SK-N-SH treated with all-trans-retinoic acid at 6 μM for 48 hours (cell line): ENCODE measurements around the gene KIF6.

Experiments used
- ATAC-seq: fragments of 200-7000 bp; cut with Tn5 transposase; 3 replicates; pipeline ENCODE4 v1.9.1; 2020; ENCODE audit warnings: mild to moderate bottlenecking, moderate library complexity
- ARNTL ChIP-seq: fragments of 450-650 bp; formaldehyde crosslinking; IDR thresholded peaks from 2 replicates; pipeline ENCODE4 v1.5.0; 2020; ENCODE audit warnings: low read depth, mild to moderate bottlenecking, moderate library complexity, borderline replicate concordance
- BACH2 ChIP-seq: fragments of 250-450 bp; sonication (Bioruptor Pico); IDR thresholded peaks from 2 replicates; pipeline ENCODE4 v1.9.0; 2021; ENCODE audit warnings: mild to moderate bottlenecking, borderline replicate concordance
- ESRRG ChIP-seq: fragments of 250-450 bp; sonication (Bioruptor Pico); IDR thresholded peaks from 2 replicates; pipeline ENCODE4 v1.6.1; 2021; ENCODE audit warnings: mild to moderate bottlenecking
- GLIS3 ChIP-seq: fragments of 250-450 bp; sonication (Bioruptor Pico); IDR thresholded peaks from 2 replicates; pipeline ENCODE4 v1.5.0; 2020; ENCODE audit warnings: mild to moderate bottlenecking, moderate library complexity
- ISL1 ChIP-seq: fragments of 250-450 bp; sonication (Bioruptor Pico); IDR thresholded peaks from 2 replicates; pipeline ENCODE4 v2.1.2; 2022; ENCODE audit warnings: mild to moderate bottlenecking, moderate library complexity
- OSR1 ChIP-seq: fragments of 250-450 bp; sonication (Bioruptor Pico); IDR thresholded peaks from 2 replicates; pipeline ENCODE4 v1.8.0; 2022; ENCODE audit warnings: moderate library complexity, mild to moderate bottlenecking, inconsistent platforms
- PPARA ChIP-seq: fragments of 250-450 bp; sonication (Bioruptor Pico); IDR thresholded peaks from 2 replicates; pipeline ENCODE4 v1.5.0; 2020; ENCODE audit warnings: mild to moderate bottlenecking, borderline replicate concordance
- RARB ChIP-seq: fragments of 250-450 bp; sonication (Bioruptor Pico); IDR thresholded peaks from 2 replicates; pipeline ENCODE4 v1.8.0; 2021; ENCODE audit warnings: mild to moderate bottlenecking, moderate library complexity
- SNAI2 ChIP-seq: fragments of 250-450 bp; sonication (Bioruptor Pico); IDR thresholded peaks from 2 replicates; pipeline ENCODE4 v1.5.0; 2020; ENCODE audit warnings: mild to moderate bottlenecking, moderate library complexity
- TCF4 ChIP-seq: fragments of 250-450 bp; sonication (Bioruptor Pico); IDR thresholded peaks from 2 replicates; pipeline ENCODE4 v1.8.0; 2021; ENCODE audit warnings: mild to moderate bottlenecking, moderate library complexity, borderline replicate concordance
- TOX ChIP-seq: fragments of 250-450 bp; sonication (Bioruptor Pico); IDR thresholded peaks from 2 replicates; pipeline ENCODE4 v1.8.0; 2021; ENCODE audit warnings: mild to moderate bottlenecking, moderate library complexity, borderline replicate concordance
- ZFP3 ChIP-seq: fragments of 250-450 bp; sonication (Bioruptor Pico); IDR thresholded peaks from 2 replicates; pipeline ENCODE4 v1.5.0; 2020; ENCODE audit warnings: mild to moderate bottlenecking, moderate library complexity
- ZNF565 ChIP-seq: fragments of 450-650 bp; formaldehyde crosslinking; conservative IDR thresholded peaks from 2 replicates; pipeline ENCODE4 v1.5.0; 2020; ENCODE audit warnings: low read depth, mild to moderate bottlenecking, moderate library complexity
- ZNF70 ChIP-seq: fragments of 450-650 bp; formaldehyde crosslinking; IDR thresholded peaks from 2 replicates; pipeline ENCODE4 v1.5.0; 2020; ENCODE audit warnings: mild to moderate bottlenecking, moderate library complexity
- ZNF8 ChIP-seq: fragments of 450-650 bp; formaldehyde crosslinking; IDR thresholded peaks from 2 replicates; pipeline ENCODE4 v1.5.0; 2020; ENCODE audit warnings: mild to moderate bottlenecking, moderate library complexity
- TF ChIP-seq, protein P1 (sequence below): fragments of 250-450 bp; sonication (Bioruptor Pico); IDR thresholded peaks from 2 replicates; pipeline ENCODE4 v1.8.0; 2021; ENCODE audit warnings: low read depth, mild to moderate bottlenecking, moderate library complexity, borderline replicate concordance
- TF ChIP-seq, protein P2 (sequence below): fragments of 250-450 bp; sonication (Bioruptor Pico); IDR thresholded peaks from 2 replicates; pipeline ENCODE4 v1.5.1; 2020; ENCODE audit warnings: low read depth, mild to moderate bottlenecking, moderate library complexity
- TF ChIP-seq, protein P3 (sequence below): fragments of 250-450 bp; sonication (Bioruptor Pico); IDR thresholded peaks from 2 replicates; pipeline ENCODE4 v1.5.0; 2020; ENCODE audit warnings: mild to moderate bottlenecking, moderate library complexity
- TF ChIP-seq, protein P4 (sequence below): fragments of 250-450 bp; sonication (Bioruptor Pico); IDR thresholded peaks from 2 replicates; pipeline ENCODE4 v1.8.0; 2020; ENCODE audit warnings: mild to moderate bottlenecking, moderate library complexity, borderline replicate concordance

Gene KIF6

DNA sequence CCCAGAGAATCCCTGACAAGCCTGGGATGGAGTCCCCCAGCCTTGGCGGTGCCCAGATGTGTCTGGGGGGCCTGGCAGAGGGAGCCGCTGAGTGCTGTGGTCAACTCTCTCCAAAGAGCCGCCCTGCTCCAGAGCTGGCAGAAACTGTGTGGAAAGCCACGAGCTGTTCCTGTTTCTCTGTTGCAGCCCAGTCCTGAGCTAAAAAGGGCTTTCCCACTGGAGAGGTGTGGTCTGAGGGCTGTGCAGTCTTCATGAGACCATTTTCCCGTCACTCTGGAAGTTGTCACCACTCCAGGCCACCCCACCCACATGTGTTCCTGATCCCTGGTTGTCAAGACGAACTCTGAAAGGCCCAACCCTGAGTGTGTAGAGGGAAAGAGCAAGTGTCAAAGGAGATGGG is 303.0 kb downstream of the KIF6 start:
- ATAC-seq: no peak
- TF ChIP-seq OSR1 (CRISPR knock-in tag): no peak
- TF ChIP-seq, protein P1, sequence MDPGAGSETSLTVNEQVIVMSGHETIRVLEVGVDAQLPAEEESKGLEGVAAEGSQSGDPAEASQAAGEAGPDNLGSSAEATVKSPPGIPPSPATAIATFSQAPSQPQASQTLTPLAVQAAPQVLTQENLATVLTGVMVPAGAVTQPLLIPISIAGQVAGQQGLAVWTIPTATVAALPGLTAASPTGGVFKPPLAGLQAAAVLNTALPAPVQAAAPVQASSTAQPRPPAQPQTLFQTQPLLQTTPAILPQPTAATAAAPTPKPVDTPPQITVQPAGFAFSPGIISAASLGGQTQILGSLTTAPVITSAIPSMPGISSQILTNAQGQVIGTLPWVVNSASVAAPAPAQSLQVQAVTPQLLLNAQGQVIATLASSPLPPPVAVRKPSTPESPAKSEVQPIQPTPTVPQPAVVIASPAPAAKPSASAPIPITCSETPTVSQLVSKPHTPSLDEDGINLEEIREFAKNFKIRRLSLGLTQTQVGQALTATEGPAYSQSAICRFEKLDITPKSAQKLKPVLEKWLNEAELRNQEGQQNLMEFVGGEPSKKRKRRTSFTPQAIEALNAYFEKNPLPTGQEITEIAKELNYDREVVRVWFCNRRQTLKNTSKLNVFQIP (CRISPR knock-in tag): no peak
- TF ChIP-seq, protein P2, sequence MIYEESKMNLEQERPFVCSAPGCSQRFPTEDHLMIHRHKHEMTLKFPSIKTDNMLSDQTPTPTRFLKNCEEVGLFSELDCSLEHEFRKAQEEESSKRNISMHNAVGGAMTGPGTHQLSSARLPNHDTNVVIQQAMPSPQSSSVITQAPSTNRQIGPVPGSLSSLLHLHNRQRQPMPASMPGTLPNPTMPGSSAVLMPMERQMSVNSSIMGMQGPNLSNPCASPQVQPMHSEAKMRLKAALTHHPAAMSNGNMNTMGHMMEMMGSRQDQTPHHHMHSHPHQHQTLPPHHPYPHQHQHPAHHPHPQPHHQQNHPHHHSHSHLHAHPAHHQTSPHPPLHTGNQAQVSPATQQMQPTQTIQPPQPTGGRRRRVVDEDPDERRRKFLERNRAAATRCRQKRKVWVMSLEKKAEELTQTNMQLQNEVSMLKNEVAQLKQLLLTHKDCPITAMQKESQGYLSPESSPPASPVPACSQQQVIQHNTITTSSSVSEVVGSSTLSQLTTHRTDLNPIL (CRISPR knock-in tag): no peak

DNA sequence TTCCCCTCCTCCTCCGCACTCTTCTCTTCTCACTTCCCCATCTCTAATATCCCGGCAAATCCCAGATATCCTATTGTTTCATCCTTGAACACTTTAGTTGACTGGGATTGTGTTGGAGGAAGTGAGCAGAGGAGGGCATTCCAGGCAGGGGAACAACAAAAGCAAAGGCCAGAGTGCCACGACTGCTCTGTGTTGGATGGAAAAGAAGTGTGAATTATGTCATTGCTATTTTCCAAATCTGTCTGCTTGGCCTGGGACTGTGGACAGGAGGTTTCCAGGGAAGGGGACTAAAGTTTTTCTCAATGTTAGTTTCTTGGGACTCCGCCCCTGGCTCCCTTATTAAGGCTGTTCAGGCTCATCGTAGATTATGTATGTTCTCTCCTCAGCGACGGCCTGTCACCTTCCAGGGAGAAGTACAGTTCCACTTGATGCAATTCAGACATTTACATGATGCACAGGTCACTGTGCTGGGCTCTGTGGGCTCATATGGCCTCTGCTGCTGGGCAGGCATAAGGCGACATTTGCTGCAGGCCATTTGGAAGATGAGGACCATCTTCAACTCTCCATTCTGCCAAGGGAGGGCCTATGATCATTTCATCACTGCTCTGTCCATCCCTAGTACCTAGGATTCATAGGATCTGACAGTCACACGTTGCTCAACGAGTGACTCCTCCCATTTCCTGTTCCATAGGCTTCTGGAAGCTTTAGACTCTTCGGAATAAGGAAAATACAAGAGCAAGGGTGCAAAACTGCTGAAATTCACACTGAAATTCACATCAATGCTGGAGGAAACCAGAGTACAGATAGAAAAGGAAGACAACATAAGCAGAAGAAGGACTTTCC is 303.6 kb downstream of the KIF6 start:
- no peak for ATAC-seq
- no peak for TF ChIP-seq TCF4 (CRISPR knock-in tag)
- no peak for TF ChIP-seq TOX
- no peak for TF ChIP-seq BACH2 (CRISPR knock-in tag)
- no peak for TF ChIP-seq PPARA (CRISPR knock-in tag)
- TF ChIP-seq, protein P2 (CRISPR knock-in tag): no peak
- TF ChIP-seq ZNF565 (CRISPR knock-in tag): no peak
- TF ChIP-seq, protein P1 (CRISPR knock-in tag): no peak
- TF ChIP-seq ISL1 (CRISPR knock-in tag): no peak
- TF ChIP-seq, protein P3, sequence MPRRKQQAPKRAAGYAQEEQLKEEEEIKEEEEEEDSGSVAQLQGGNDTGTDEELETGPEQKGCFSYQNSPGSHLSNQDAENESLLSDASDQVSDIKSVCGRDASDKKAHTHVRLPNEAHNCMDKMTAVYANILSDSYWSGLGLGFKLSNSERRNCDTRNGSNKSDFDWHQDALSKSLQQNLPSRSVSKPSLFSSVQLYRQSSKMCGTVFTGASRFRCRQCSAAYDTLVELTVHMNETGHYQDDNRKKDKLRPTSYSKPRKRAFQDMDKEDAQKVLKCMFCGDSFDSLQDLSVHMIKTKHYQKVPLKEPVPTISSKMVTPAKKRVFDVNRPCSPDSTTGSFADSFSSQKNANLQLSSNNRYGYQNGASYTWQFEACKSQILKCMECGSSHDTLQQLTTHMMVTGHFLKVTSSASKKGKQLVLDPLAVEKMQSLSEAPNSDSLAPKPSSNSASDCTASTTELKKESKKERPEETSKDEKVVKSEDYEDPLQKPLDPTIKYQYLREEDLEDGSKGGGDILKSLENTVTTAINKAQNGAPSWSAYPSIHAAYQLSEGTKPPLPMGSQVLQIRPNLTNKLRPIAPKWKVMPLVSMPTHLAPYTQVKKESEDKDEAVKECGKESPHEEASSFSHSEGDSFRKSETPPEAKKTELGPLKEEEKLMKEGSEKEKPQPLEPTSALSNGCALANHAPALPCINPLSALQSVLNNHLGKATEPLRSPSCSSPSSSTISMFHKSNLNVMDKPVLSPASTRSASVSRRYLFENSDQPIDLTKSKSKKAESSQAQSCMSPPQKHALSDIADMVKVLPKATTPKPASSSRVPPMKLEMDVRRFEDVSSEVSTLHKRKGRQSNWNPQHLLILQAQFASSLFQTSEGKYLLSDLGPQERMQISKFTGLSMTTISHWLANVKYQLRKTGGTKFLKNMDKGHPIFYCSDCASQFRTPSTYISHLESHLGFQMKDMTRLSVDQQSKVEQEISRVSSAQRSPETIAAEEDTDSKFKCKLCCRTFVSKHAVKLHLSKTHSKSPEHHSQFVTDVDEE: no peak
- TF ChIP-seq RARB (CRISPR knock-in tag): no peak
- no peak for TF ChIP-seq ARNTL (CRISPR knock-in tag)
- TF ChIP-seq ZNF70 (CRISPR knock-in tag): no peak
- no peak for TF ChIP-seq SNAI2 (CRISPR knock-in tag)
- TF ChIP-seq ZNF8 (CRISPR knock-in tag): no peak
- TF ChIP-seq ZFP3 (CRISPR knock-in tag): no peak
- TF ChIP-seq ESRRG (CRISPR knock-in tag): no peak
- TF ChIP-seq, protein P4, sequence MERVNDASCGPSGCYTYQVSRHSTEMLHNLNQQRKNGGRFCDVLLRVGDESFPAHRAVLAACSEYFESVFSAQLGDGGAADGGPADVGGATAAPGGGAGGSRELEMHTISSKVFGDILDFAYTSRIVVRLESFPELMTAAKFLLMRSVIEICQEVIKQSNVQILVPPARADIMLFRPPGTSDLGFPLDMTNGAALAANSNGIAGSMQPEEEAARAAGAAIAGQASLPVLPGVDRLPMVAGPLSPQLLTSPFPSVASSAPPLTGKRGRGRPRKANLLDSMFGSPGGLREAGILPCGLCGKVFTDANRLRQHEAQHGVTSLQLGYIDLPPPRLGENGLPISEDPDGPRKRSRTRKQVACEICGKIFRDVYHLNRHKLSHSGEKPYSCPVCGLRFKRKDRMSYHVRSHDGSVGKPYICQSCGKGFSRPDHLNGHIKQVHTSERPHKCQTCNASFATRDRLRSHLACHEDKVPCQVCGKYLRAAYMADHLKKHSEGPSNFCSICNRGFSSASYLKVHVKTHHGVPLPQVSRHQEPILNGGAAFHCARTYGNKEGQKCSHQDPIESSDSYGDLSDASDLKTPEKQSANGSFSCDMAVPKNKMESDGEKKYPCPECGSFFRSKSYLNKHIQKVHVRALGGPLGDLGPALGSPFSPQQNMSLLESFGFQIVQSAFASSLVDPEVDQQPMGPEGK: no peak
- no peak for TF ChIP-seq GLIS3 (CRISPR knock-in tag)
